HG03159 (cell line): ENCODE data around the gene METTL22.

Source experiments
- ATAC-seq: cut with Tn5 transposase; IDR thresholded peaks from one replicate; pipeline ENCODE4 v1.9.1; 2021; ENCODE audit warnings: mild to moderate bottlenecking, moderate library complexity; ENCODE audit not compliant: unreplicated experiment

The METTL22 gene

DNA sequence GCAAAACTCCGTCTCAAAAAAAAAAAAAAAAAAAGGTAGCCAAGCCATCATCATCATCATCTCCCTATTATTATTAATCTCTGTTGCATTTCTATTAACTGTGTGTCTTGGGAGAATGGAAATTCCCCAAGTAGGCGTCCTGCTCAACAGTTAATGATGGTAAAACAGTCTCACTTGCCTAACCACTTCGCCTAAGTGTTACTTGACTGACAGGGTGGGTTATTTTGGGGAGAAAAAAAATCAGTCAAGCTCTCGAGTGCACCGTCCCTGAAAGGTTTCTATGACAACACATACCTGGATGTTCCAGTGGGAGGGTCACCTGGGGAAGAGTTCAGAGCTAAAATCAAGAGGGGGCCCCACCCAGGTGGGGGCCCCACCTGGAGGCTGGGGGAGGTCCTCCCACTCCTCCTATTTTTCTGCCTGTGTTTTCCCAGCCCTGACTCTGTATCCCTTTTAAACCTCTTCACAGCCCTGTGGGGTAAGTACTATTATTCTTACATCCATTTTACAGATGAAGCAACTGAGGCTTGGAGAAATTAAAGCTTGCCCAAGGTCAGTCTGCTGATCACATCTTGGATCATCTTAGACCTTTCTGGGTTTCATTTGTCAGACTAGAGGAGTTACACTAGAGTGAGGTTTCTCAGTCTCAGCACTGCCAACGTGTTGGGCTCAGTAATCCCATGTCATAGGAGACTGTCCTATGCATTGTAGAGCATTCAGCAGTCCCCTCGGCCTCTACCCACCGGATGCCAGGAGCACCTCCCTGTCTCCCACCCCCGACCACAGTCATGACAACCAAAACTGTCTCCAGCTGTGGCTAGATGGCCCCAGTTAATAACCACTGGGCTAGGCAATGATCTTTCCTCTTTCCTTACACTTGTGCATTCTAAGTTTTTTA lies 41.9 kb downstream of the METTL22 start:
- no peak for ATAC-seq

DNA sequence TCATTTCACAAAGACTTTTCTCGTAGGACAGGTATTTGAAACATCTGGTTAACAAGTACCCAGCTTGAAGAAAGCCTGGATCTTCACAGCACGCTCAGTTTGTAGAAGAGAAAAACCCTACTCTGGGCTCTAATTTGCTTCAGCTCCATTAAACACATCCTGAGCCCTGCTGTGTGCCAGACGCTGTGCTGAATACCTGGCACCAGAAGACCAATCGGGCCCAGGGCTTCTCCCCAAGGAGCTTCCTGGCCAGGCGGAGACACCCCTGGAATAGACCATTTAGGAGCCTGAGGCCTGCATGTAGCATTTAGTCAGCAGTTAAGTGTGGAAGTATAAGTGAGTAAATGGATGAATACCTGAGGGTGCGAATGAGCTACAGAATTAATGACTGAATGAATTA lies 44.0 kb downstream of the METTL22 start:
- ATAC-seq: no peak

DNA sequence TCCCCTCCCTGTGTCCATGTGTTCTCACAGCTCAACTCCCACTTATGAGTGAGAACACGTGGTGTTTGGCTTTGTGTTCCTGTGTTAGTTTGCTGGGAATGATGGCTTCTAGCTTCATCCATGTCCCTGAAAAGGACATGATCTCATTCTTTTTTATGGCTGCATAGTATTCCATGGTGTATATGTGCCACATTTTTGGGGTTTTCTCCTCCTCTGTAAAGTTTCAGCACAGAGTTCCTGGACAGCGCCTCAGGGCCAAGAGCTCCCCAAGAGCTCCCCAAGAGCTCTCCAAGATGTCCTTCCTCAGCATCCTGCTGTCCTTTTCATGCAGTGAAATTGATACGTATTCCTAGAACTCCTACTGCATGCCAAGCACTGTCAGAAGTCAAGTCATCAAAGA lies 46.0 kb downstream of the METTL22 start:
- ATAC-seq: no peak

DNA sequence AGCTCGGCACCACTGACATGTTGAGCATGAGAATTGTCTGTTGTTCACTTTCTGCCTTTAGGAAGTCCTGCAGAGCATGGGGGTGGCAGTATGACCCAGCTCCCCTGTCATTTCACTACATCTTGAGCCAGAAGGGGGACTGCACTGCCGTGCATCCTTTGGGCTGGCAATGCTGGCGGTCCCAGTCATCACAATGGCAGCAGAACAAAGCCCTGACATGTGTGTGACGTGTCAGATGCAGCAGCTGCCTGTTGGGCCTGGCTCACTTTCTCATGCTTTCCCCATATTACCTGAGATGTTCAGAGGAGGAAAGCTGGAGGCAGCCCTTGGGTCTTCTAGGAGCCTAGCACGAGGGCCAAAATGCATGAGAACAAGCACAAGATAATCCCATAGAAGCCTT lies 46.6 kb downstream of the METTL22 start:
- no peak for ATAC-seq

DNA sequence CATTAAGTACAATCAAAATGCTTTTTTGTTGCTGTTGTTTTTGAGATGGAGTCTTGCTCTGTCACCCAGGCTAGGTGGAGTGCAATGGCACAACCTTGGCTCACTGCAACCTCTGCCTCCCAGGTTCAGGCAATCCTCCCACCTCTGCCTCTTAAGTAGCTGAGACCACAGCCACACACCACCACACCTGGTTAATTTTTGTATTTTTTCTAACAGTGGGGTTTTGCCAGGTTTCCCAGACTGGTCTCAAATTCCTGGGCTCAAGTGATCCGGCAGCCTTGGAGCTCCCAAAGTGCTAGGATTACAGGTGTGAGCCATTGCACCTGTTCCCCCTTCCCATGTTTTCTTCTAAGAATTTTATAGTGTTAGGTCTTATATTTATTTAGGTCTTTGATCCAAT lies 48.0 kb downstream of the METTL22 start:
- no peak for ATAC-seq

DNA sequence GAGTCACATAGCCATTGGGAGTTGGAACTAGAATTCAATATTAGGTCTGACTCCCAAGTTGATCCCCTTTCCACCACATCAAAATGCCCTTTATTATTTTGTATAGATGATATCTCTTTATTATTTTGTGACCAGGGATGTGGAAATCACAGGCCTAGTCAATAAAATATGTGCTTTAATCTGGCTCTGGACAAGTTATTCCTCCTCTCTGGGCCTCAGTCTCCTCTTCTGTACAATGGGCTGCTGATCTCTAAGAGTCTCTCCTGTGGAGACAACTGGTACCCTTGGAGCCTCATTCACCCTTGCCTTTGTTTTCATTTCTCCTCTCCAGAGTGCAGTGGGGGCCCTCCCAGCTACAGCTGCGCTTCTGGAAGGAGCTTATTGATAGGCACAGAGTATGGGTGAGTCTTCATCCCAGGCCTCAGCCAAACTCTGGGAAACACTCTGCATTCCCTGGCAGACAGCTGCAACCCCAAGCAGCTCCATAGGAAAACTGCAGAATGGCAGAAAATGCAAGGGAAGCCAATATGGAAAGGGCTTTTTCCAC lies 48.6 kb downstream of the METTL22 start:
- ATAC-seq: no peak

DNA sequence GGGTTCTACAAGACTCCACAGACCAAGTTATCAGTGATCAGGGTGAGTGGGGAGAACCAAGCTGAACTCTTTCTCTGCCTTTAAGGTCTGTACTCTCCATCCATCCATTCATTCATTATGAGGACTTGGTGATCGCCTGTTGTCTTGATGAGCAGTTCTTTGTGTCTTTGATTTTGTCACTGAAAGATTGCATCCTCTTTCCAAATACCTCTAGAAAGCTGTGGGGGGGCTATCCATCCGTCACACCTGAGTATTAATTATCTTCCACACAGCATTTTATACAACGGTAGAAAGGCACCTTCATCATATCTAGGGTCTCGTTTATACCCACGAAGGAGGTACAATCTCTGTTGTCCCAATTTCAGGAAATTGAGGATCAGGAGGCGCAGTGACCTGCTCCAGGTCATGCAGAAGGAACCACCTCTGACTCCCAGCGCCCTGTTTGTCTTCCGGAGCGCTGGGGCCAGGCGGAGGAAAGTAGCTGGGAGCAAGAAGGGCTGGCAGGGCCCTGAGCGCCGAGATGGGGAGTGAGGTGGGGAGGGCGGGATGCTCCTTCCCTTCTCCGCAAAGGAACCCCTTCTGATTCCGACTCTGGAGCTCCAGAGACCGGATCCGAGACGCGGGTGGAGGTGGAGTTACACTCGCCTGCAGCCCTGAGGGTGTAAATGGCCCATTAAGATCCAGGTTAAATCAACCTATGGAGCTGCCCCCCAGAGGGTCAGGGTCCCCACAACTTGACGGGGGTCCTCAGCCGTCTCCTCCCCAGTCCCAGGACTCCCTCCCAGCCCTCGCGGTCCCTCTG lies 52.3 kb downstream of the METTL22 start:
- ATAC-seq: peak; percentile 41

DNA sequence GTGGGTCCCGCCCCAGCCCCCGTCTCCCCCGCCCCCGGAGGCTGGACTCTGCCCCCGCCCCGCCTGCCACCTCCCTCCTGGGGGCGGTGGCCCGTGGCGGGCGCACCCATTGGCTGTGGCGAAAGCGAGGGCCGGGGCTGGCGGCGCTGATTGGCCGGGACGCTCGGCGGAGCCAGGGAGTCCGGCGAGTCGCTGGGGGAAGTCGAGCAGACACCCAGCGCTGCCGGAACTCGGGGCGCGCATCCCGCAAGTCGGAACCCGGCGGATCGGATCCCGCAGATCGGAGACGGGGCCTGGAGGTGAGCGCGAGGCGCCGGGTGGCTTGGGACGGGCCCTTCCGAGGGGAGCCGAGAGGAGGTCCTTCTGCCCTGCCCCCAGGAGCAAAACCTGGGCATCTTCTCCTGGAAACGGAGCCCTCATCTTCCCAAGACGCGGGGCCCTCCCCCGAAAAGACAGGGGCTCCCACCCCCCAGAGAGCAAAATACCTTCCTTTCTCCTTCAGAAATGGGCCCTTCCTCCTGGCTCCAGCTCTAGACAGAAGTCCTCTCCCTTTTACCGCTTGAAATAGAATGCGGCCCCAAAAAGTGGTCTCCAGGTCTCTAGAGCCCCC lies 53.0 kb downstream of the METTL22 start, which contains the start of gene ABAT:
Gene ABAT (plus strand): TSS at position 205 of the 610 bp plus-strand sequence. CDS start 61,123 bp downstream, outside the sequence.
- ATAC-seq: peak; percentile 99

DNA sequence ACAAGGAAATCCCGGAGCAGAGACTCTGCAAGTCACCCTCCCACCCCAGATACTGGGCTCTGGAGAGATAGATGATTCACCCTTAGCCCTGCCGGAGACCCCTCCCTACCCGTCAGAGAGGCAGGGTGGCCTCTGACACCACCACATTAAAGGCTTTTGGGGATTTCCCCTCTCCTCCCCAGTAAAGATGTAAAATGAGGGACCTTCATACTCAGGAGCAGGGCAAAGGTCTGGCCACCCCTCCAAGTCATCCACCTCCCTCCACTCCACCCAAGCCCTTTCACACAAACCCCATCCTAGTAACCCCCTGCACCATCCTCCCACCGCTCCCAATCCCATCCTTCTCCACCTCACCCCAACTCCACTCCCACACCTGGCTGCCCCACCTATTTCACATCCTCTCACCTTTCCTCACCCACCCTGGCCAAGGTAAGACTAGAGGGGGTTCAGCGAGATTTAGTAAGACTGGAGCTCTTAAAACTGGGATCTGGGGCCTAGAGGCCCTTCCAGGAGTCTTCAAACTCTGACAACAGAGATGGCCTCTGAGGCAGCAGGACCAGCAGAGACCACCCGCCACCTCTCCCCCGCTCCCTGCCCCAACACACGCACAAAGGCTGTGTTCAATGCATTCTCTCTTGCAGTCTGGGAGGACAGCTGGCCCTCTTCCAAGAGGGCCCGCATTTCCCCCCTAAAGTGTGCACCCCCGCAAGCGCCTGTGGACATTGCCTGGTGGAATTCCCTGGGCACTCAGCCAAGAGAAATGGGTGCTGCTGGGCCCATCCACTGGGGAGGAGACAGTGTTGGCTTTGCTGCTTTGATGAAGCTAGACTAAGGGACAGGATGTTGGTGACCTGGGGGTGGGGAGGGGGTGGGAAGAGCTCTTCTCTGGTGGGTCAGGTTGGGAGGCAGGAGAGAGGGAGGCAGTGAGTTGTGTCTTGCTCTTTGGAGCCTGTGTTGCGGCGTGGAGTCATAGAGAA lies 54.0 kb downstream of the METTL22 start:
- no peak for ATAC-seq

DNA sequence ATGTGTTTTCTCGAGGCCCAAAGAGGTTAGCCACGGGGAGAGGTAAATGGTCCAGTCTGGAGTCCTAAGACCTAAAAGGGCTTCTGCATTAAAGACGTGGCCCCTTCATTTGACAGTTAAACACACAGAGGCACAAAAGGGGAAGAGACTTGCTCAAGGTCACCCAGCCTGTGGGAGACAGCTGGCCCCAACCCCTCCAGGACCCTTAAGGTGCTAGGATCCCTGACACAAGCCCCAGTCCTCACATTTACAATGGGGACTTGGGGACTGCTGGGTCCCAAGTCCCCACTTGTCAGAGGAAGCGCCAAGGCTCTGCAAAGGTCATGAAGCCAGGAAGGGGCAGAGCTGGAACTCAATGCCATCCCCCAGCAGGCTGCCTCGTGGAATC lies 54.7 kb downstream of the METTL22 start:
- ATAC-seq: no peak

DNA sequence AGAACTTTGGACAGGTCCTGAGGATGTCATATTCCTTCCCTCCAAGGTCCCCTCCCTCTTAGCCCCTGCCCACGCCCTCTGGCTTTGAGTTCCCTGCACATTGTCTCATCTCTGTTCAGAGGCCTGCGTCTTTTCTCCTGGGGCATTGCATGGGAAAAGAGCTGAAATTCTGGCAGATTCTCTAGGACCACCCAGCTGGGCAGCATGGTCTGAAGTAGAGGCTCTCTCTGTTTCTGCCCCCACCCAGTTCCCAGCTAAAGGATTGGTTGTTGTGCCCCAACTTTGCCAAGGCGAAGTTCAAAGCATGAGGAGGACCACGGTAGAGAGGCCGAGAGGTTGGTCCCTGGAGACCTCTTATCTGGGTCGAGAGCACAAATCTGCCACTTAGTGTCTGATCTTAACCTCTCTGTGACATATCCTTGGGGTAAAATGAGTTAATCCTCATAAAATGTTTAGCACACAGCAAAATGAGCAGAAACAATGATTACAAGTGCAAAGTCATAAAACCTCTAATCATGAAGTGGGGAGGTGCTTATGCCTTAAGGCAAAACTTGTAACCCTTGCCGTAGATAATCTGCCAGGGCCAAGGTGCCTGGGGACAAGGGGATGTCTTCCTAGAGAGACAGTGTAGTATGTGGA lies 55.4 kb downstream of the METTL22 start:
- no peak for ATAC-seq

DNA sequence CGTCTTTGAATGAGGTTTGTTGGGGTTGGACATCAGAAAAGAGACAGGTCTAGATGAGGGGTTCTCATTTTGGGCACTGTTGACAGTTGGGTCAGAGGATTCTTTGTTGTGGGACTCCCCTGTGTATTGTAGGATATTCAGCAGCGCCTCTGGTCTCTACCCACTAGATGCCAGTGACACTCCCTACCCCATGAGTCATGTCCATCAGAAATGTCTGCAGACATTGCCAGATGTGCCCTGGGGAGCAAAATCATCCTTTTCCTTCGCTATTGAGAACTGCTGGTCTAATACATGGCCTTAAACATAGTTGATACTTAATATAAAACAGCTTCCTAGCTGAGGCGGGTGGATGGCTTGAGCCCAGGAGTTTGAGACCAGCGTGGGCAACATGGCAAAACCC lies 56.0 kb downstream of the METTL22 start:
- no peak for ATAC-seq

DNA sequence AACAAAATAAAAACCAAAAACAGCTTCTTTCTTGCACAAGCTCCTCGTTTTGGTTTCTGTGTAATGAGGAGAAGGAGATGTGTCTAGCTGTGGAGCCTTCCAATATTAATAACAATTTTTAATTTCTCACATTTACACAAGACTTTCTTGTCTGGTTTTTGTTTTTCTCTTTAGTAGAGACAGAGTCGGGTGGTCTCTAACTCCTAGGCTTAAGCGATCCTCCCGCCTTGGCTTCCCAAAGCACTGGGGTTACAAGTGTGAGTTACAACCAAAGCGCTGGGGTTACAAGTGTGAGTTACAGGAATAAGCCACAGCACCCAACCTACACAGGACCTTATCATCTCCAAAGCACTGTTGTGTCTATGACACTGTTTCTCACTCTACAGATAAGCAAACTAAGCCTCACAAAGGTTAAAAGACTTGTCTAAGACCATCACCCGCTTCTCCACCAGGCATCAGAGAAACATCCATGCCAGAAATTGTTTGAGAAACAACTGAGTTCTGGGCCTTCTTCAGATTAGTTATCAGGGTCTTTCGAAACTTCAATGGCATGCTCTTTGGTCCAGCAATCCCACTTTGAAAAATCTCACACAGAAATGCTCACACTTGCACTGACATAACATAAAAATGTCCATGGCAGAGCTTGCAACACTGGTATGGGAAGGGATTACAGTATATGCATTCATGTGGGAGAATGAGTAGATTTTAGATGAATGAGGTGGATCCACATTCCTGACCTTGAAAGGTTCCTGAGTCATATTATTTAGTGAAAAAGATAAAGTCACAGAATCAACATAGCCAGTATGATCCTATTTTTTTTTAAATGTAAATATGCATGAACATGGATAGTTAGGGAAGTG lies 56.8 kb downstream of the METTL22 start:
- ATAC-seq: no peak

DNA sequence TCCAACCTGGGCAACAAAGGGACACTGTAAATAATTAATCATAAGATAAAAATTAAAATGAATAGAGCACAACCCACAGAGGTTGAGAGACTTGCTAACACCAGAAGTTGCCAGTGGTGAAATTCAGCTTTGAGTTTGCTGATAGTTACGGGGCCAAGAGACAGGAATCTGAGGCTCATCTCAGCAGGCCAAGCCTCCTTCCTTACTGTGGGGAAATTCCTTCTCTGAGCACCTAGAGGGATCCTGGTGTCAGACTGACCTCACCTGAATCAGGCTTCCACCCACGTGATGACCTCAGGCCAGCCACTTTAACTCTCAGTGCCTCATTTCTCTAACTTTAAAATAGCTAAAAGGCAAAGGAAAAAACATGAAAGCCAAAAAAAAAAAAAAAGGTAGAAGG lies 57.7 kb downstream of the METTL22 start:
- no peak for ATAC-seq

DNA sequence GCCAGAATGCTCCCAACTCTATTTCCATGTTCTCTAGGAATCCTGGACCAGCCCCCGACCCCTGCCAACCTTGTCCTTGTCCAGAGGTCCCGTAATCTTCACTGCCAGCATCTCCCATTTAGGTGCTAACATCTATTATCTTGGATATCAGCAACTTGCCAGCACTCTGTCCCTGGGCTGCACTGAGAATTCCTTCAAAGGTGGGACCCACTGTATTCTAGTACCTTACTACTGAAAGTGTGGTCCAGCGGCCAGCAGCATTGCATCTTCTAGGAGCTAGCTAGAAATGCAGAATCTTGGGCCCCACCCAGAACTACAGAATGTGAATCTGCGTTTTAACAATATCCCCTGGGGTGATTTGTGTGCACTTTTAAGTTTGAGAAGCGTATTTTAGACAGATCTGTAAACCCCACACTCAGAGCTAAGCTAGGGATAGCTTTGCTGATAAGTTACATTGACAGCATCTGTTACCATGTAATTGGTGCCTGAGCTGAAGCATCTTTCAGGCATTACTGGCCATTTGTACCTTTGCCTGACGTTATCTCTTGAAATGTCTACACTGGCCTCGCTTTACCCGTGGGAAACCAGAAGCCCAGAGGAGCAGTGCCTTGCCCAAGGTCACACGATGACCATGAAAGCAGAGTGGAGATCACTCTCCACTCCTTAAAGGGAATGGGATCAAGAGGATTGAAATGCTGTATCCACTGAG lies 61.2 kb downstream of the METTL22 start:
- ATAC-seq: no peak

DNA sequence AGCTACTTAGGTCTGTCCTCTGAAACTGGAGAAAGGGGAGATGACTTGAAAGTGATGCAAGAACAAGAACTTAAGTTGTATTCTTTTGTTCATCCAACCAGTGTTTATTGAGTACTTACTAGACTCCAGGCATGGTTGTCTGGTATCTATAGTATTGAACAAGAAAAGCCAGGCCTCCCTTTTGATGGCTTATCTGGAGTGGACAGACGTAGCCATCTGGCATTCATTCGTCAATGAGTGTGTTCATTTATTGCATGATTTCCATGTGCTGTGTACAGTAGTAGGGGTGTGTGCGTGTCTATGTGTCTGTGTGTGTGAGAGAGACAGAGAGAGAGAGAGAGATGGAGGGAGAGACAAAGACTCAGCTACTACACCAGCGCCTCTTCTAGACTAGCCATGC lies 62.1 kb downstream of the METTL22 start:
- no peak for ATAC-seq

DNA sequence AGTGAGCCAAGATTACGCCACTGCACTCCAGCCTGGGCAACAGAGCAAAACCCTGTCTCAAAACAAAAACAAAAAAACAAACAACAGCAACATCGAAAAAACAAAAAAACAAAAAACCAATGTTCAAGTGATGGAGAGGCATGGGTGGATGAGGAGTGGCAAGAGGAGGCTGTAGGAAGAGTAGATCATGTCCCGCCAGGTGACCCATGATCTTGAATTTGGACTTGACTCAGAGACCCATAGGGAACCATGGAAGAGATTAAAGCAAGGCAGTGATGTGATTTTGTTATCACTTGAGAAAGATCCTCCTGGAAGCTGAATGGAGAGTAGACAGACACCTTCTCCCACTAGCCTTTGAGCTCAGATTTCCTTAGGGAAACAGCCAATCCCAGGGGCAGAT lies 64.1 kb downstream of the METTL22 start:
- ATAC-seq: no peak

DNA sequence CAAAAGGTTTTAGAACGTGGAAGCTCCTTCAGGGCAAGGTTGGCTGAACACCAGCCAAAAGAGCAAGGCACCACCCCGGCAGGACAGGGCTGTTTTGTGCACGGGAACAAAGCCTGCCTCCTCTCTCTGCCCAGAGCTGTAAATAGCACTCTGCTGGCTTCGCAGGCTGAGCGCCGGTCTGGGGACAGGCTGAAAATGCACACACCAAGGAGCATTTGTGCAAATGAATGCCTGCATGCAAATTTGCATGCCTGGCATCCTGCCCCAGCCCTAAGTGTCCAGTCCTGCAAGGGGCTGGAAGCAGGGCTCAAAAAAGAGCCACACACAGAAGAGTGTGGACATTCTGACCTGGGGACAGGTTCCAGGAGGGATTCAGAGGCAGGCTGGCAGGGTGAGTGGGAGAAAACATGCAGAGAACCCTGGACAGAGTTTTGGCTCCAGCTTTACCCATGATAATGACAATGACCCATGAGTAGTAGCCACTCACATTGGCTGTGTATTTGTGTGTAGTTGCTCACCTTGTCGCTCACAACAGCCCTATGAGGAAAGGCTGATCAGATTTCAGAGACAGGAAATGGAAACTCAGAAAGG lies 64.6 kb downstream of the METTL22 start:
- no peak for ATAC-seq
